ENCODE measurements around the gene ZNF883.

Gene ZNF883

GRCh38 chr9:112997236-112997941, 14.6 kb downstream of the ZNF883 start:
- no peak overlapping the region for H4K8ac ChIP-seq (ENCODE audit: low read depth, low read length)
- H3K4me1 ChIP-seq (ENCODE audit: control insufficient read depth, low read depth, low read length) = no peaks in the 10 kb centered on the region
- no peak overlapping the region for H3K23ac ChIP-seq (ENCODE audit: low read length)
- peaks cover 2% of the 10 kb centered on the region for H3K36me3 ChIP-seq (ENCODE audit: control insufficient read depth, insufficient read depth, low read length)
- no peaks in the 10 kb centered on the region for H3K79me1 ChIP-seq (ENCODE audit: low read length)
- no peak overlapping the region for H2BK15ac ChIP-seq (replicated peaks; ENCODE audit: low read depth)
- H2BK5ac ChIP-seq (ENCODE audit: low read length) = no peak overlapping the region
- no peak overlapping the region for H3K9ac ChIP-seq (ENCODE audit: low read length)
- no peaks in the 10 kb centered on the region for H3K79me2 ChIP-seq (ENCODE audit: control insufficient read depth, insufficient read depth, low read length)
- no CpG with 5 or more reads among the region's 8 CpGs for WGBS (ENCODE audit: extremely low coverage, insufficient coverage, low lambda C conversion rate)
- no peak overlapping the region for H3K27ac ChIP-seq (ENCODE audit: low read depth, low read length)
- peak; percentile 9 for DNase-seq
- no peak overlapping the region for H3K18ac ChIP-seq (ENCODE audit: low read length)
- no peak overlapping the region for H2AK5ac ChIP-seq (ENCODE audit: low read length)
- H3K4me2 ChIP-seq (ENCODE audit: low read length) = no peak overlapping the region
- no peak overlapping the region for H4K5ac ChIP-seq (ENCODE audit: low read length)
- no peak overlapping the region for H3K56ac ChIP-seq (ENCODE audit: low read length)
- H3K4me3 ChIP-seq (ENCODE audit: low read length) = peak overlapping the region; percentile 12
- H3K27me3 ChIP-seq (ENCODE audit: insufficient read depth, low read length, poor library complexity) = no peaks in the 10 kb centered on the region
- no peak overlapping the region for H3K4ac ChIP-seq (ENCODE audit: low read depth, low read length)
- H2BK120ac ChIP-seq (ENCODE audit: low read depth, low read length) = no peak overlapping the region

DNA sequence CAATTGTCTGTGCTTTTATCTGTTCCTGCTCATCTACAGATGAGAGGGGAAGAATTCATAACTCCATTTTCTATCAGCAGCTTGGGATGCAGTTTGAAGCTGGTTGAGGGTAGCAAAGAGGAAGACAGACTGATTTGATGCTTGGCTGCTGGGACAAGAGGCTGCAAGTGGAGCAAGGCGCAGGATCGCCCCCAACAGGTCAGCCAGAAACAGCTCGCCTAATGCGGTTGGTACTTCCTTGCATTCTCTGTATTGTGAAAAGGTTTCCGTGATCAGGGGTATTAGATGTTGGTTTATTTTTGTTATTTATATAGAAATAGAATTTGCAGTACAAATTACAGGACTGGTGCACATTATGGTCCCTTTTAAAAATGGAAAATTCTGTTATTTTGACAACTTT, 40.6 kb downstream of the ZNF883 start:
- H3K27ac ChIP-seq (ENCODE audit: low read depth, low read length) = no peak overlapping the region
- peaks cover 1% of the 10 kb centered on the region for H3K27me3 ChIP-seq (ENCODE audit: insufficient read depth, low read length, poor library complexity)
- H3K4me3 ChIP-seq (ENCODE audit: low read length) = no peak overlapping the region
- DNase-seq = peak; percentile 56
- no peak overlapping the region for H3K56ac ChIP-seq (ENCODE audit: low read length)
- H2BK15ac ChIP-seq (replicated peaks; ENCODE audit: low read depth) = no peak overlapping the region
- H3K18ac ChIP-seq (ENCODE audit: low read length) = no peak overlapping the region
- no peak overlapping the region for H4K5ac ChIP-seq (ENCODE audit: low read length)
- no peak overlapping the region for H3K4me2 ChIP-seq (ENCODE audit: low read length)
- no peaks in the 10 kb centered on the region for H3K79me2 ChIP-seq (ENCODE audit: control insufficient read depth, insufficient read depth, low read length)
- no peaks in the 10 kb centered on the region for H3K36me3 ChIP-seq (ENCODE audit: control insufficient read depth, insufficient read depth, low read length)
- WGBS (ENCODE audit: extremely low coverage, insufficient coverage, low lambda C conversion rate) = 100% methylated on average over 1 of the region's 5 CpGs
- H3K4me1 ChIP-seq (ENCODE audit: control insufficient read depth, low read depth, low read length) = no peaks in the 10 kb centered on the region
- H4K8ac ChIP-seq (ENCODE audit: low read depth, low read length) = no peak overlapping the region
- no peak overlapping the region for H3K4ac ChIP-seq (ENCODE audit: low read depth, low read length)
- H2BK120ac ChIP-seq (ENCODE audit: low read depth, low read length) = no peak overlapping the region
- H2AK5ac ChIP-seq (ENCODE audit: low read length) = no peak overlapping the region
- H3K23ac ChIP-seq (ENCODE audit: low read length) = no peak overlapping the region
- no peak overlapping the region for H3K9ac ChIP-seq (ENCODE audit: low read length)
- H3K79me1 ChIP-seq (ENCODE audit: low read length) = no peaks in the 10 kb centered on the region
- no peak overlapping the region for H2BK5ac ChIP-seq (ENCODE audit: low read length)

DNA sequence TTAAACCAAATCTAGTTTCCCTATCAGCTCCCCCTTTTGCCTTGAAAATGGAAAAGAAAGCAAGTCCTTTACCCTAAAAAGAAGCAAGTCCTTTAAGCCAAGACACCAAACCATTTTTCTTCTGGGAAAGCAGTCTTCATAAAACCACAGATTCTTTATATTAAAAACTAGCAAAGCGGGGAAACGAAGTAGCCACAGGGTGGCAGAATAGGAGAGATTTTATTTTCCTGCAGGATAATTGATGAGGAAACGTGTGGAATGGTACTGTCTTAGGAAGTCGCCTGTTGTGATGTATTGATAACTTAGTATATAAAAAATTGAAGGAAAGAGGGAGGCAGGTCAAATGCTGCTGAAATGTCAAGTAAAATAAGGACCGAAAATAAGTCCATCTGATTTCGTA, 41.1 kb downstream of the ZNF883 start:
- no peak overlapping the region for H3K18ac ChIP-seq (ENCODE audit: low read length)
- no peak overlapping the region for H3K23ac ChIP-seq (ENCODE audit: low read length)
- no peak overlapping the region for H3K27ac ChIP-seq (ENCODE audit: low read depth, low read length)
- no peak overlapping the region for H4K8ac ChIP-seq (ENCODE audit: low read depth, low read length)
- no peak overlapping the region for H2BK5ac ChIP-seq (ENCODE audit: low read length)
- no peaks in the 10 kb centered on the region for H3K4me1 ChIP-seq (ENCODE audit: control insufficient read depth, low read depth, low read length)
- WGBS (ENCODE audit: extremely low coverage, insufficient coverage, low lambda C conversion rate) = no CpG with 5 or more reads among the region's 6 CpGs
- H3K79me2 ChIP-seq (ENCODE audit: control insufficient read depth, insufficient read depth, low read length) = no peaks in the 10 kb centered on the region
- no peak overlapping the region for H2BK120ac ChIP-seq (ENCODE audit: low read depth, low read length)
- H3K4me3 ChIP-seq (ENCODE audit: low read length) = no peak overlapping the region
- no peak overlapping the region for H3K56ac ChIP-seq (ENCODE audit: low read length)
- DNase-seq = peak; percentile 18
- no peak overlapping the region for H3K4ac ChIP-seq (ENCODE audit: low read depth, low read length)
- peaks cover 1% of the 10 kb centered on the region for H3K27me3 ChIP-seq (ENCODE audit: insufficient read depth, low read length, poor library complexity)
- no peak overlapping the region for H3K4me2 ChIP-seq (ENCODE audit: low read length)
- H3K36me3 ChIP-seq (ENCODE audit: control insufficient read depth, insufficient read depth, low read length) = no peaks in the 10 kb centered on the region
- no peaks in the 10 kb centered on the region for H3K79me1 ChIP-seq (ENCODE audit: low read length)
- no peak overlapping the region for H2AK5ac ChIP-seq (ENCODE audit: low read length)
- no peak overlapping the region for H3K9ac ChIP-seq (ENCODE audit: low read length)
- no peak overlapping the region for H4K5ac ChIP-seq (ENCODE audit: low read length)
- H2BK15ac ChIP-seq (replicated peaks; ENCODE audit: low read depth) = no peak overlapping the region

DNA sequence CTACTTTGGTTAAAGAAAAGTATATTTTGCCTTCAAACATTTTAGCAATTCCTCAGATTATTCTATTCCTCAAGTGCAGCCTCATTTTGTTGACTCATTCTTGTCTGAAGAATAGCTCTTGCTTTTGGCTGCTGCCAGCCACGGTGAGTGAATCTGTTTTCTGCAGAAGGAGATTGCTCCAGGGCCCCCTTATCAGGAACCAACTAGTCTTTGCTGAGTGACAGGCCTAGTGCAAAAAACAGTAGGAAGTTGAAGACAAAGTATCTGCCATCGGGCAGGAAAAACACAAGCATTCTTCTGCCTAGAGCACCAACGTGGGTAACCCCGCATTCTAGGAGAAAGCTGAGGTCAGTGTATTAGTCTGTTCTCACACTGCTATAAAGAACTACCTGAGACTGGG, 42.3 kb downstream of the ZNF883 start:
- Histone ChIP-seq H2BK120ac (ENCODE audit: low read depth, low read length) (no peak overlapping the region), H3K79me1 (ENCODE audit: low read length) (no peaks in the 10 kb centered on the region), H3K79me2 (ENCODE audit: control insufficient read depth, insufficient read depth, low read length) (no peaks in the 10 kb centered on the region), H4K8ac (ENCODE audit: low read depth, low read length) (no peak overlapping the region), H3K23ac (ENCODE audit: low read length) (no peak overlapping the region), H3K56ac (ENCODE audit: low read length) (no peak overlapping the region), H4K5ac (ENCODE audit: low read length) (no peak overlapping the region), H3K4me3 (ENCODE audit: low read length) (no peak overlapping the region), H3K4me2 (ENCODE audit: low read length) (no peak overlapping the region), H3K4me1 (ENCODE audit: control insufficient read depth, low read depth, low read length) (no peaks in the 10 kb centered on the region), H2BK5ac (ENCODE audit: low read length) (no peak overlapping the region), H3K27me3 (ENCODE audit: insufficient read depth, low read length, poor library complexity) (peaks cover 1% of the 10 kb centered on the region), H2BK15ac (replicated peaks; ENCODE audit: low read depth) (no peak overlapping the region), H3K4ac (ENCODE audit: low read depth, low read length) (no peak overlapping the region), H3K18ac (ENCODE audit: low read length) (no peak overlapping the region), H2AK5ac (ENCODE audit: low read length) (no peak overlapping the region), H3K27ac (ENCODE audit: low read depth, low read length) (no peak overlapping the region), H3K36me3 (ENCODE audit: control insufficient read depth, insufficient read depth, low read length) (no peaks in the 10 kb centered on the region), H3K9ac (ENCODE audit: low read length) (no peak overlapping the region)
- no CpG with 5 or more reads among the region's 4 CpGs for WGBS (ENCODE audit: extremely low coverage, insufficient coverage, low lambda C conversion rate)
- no peak for DNase-seq

DNA sequence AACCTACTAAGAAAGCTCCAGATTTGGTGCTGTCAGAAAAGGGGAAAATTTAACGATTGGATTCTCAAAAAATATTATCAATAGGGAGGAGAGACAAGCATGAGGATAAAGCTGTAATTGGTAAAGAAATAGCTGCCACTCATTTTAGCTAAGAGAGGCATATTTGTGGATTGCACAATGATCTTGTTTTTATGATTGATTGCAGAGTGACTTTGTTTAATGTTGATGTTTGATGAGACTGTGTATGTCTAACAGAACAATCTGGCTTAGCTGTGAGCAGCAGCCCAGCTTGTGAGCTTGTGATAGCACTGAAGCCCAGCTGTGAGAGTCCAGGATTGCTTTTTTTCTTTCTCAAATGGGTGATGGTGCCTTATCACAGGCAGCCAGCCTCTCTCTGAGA, 56.4 kb downstream of the ZNF883 start:
- no peak overlapping the region for H3K4ac ChIP-seq (ENCODE audit: low read depth, low read length)

More for the DNA sequence above, 56.4 kb downstream of the ZNF883 start:
- Histone ChIP-seq H3K18ac (ENCODE audit: low read length) (no peak overlapping the region), H3K36me3 (ENCODE audit: control insufficient read depth, insufficient read depth, low read length) (no peaks in the 10 kb centered on the region), H3K56ac (ENCODE audit: low read length) (no peak overlapping the region), H2BK5ac (ENCODE audit: low read length) (no peak overlapping the region), H3K4me2 (ENCODE audit: low read length) (no peak overlapping the region), H3K79me1 (ENCODE audit: low read length) (no peaks in the 10 kb centered on the region), H4K8ac (ENCODE audit: low read depth, low read length) (no peak overlapping the region), H2AK5ac (ENCODE audit: low read length) (no peak overlapping the region), H3K79me2 (ENCODE audit: control insufficient read depth, insufficient read depth, low read length) (no peaks in the 10 kb centered on the region), H3K23ac (ENCODE audit: low read length) (no peak overlapping the region), H3K27ac (ENCODE audit: low read depth, low read length) (no peak overlapping the region), H3K4me1 (ENCODE audit: control insufficient read depth, low read depth, low read length) (no peaks in the 10 kb centered on the region), H2BK15ac (replicated peaks; ENCODE audit: low read depth) (no peak overlapping the region), H3K4me3 (ENCODE audit: low read length) (no peak overlapping the region), H2BK120ac (ENCODE audit: low read depth, low read length) (no peak overlapping the region), H3K27me3 (ENCODE audit: insufficient read depth, low read length, poor library complexity) (peaks cover 2% of the 10 kb centered on the region), H3K9ac (ENCODE audit: low read length) (no peak overlapping the region), H4K5ac (ENCODE audit: low read length) (no peak overlapping the region)
- WGBS (ENCODE audit: extremely low coverage, insufficient coverage, low lambda C conversion rate) = no CpG with 5 or more reads among the region's 1 CpG
- no peak for DNase-seq
